ENCODE measurements around the gene AOX1.

The AOX1 gene

DNA sequence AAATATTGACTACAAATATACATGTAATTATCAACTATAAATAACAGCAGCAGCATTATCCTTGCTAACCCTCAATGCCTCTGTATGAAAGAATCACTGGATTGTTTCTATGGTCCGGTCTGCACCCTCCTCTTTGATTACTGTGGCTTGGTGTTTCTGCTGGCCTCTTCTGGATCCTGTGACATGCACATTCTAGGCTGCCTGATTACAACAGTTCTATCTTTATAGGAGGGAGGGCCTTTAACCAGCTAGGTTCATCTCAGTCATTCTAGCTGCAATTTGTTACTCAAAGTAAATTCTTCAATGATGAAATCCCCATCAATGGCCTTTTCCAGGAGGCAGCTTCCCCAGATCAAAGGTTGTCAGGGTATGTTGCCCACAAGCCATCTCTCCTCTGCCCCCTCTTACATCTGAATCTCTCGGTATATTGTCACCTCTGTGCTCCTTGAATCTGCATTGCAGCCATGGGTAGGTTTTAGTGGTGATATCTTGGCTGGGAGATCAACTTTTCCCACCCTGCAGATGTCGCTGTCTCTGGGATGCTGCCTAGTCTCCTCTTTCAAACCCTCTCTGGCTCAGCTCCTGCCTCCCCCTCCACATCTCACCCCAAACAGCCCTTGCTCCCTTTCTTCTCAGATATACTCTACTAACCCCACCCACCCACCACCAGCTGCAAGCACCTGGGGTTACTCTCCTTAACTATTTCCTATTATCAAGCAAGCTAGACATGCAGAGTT is 119.7 kb downstream of the AOX1 start (continued):
- TF ChIP-seq, protein P1, sequence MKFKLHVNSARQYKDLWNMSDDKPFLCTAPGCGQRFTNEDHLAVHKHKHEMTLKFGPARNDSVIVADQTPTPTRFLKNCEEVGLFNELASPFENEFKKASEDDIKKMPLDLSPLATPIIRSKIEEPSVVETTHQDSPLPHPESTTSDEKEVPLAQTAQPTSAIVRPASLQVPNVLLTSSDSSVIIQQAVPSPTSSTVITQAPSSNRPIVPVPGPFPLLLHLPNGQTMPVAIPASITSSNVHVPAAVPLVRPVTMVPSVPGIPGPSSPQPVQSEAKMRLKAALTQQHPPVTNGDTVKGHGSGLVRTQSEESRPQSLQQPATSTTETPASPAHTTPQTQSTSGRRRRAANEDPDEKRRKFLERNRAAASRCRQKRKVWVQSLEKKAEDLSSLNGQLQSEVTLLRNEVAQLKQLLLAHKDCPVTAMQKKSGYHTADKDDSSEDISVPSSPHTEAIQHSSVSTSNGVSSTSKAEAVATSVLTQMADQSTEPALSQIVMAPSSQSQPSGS (tag by site-specific recombination; IDR thresholded peaks at IDR 0.05; ENCODE audit: low read depth) = no peak
- TF ChIP-seq BCL11A (tag by site-specific recombination; IDR thresholded peaks at IDR 0.05; ENCODE audit: low read depth) = no peak
- TF ChIP-seq, protein P2, sequence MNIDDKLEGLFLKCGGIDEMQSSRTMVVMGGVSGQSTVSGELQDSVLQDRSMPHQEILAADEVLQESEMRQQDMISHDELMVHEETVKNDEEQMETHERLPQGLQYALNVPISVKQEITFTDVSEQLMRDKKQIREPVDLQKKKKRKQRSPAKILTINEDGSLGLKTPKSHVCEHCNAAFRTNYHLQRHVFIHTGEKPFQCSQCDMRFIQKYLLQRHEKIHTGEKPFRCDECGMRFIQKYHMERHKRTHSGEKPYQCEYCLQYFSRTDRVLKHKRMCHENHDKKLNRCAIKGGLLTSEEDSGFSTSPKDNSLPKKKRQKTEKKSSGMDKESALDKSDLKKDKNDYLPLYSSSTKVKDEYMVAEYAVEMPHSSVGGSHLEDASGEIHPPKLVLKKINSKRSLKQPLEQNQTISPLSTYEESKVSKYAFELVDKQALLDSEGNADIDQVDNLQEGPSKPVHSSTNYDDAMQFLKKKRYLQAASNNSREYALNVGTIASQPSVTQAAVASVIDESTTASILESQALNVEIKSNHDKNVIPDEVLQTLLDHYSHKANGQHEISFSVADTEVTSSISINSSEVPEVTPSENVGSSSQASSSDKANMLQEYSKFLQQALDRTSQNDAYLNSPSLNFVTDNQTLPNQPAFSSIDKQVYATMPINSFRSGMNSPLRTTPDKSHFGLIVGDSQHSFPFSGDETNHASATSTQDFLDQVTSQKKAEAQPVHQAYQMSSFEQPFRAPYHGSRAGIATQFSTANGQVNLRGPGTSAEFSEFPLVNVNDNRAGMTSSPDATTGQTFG (tag by site-specific recombination; IDR thresholded peaks at IDR 0.05; ENCODE audit: borderline replicate concordance) = no peak
- no peak for TF ChIP-seq ZNF664 (tag by site-specific recombination; IDR thresholded peaks at IDR 0.05)
- TF ChIP-seq, protein P3, sequence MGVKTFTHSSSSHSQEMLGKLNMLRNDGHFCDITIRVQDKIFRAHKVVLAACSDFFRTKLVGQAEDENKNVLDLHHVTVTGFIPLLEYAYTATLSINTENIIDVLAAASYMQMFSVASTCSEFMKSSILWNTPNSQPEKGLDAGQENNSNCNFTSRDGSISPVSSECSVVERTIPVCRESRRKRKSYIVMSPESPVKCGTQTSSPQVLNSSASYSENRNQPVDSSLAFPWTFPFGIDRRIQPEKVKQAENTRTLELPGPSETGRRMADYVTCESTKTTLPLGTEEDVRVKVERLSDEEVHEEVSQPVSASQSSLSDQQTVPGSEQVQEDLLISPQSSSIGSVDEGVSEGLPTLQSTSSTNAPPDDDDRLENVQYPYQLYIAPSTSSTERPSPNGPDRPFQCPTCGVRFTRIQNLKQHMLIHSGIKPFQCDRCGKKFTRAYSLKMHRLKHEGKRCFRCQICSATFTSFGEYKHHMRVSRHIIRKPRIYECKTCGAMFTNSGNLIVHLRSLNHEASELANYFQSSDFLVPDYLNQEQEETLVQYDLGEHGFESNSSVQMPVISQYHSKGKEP (tag by site-specific recombination; IDR thresholded peaks at IDR 0.05) = no peak
- TF ChIP-seq ZNF223 (tag by site-specific recombination; IDR thresholded peaks at IDR 0.05) = no peak
- TF ChIP-seq, protein P4, sequence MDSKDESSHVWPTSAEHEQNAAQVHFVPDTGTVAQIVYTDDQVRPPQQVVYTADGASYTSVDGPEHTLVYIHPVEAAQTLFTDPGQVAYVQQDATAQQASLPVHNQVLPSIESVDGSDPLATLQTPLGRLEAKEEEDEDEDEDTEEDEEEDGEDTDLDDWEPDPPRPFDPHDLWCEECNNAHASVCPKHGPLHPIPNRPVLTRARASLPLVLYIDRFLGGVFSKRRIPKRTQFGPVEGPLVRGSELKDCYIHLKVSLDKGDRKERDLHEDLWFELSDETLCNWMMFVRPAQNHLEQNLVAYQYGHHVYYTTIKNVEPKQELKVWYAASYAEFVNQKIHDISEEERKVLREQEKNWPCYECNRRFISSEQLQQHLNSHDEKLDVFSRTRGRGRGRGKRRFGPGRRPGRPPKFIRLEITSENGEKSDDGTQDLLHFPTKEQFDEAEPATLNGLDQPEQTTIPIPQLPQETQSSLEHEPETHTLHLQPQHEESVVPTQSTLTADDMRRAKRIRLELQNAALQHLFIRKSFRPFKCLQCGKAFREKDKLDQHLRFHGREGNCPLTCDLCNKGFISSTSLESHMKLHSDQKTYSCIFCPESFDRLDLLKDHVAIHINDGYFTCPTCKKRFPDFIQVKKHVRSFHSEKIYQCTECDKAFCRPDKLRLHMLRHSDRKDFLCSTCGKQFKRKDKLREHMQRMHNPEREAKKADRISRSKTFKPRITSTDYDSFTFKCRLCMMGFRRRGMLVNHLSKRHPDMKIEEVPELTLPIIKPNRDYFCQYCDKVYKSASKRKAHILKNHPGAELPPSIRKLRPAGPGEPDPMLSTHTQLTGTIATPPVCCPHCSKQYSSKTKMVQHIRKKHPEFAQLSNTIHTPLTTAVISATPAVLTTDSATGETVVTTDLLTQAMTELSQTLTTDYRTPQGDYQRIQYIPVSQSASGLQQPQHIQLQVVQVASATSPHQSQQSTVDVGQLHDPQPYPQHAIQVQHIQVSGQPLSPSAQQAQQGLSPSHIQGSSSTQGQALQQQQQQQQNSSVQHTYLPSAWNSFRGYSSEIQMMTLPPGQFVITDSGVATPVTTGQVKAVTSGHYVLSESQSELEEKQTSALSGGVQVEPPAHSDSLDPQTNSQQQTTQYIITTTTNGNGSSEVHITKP (tag by site-specific recombination; IDR thresholded peaks at IDR 0.05) = no peak
- no peak for TF ChIP-seq ZNF138 (tag by site-specific recombination; IDR thresholded peaks at IDR 0.05; ENCODE audit: borderline replicate concordance)

DNA sequence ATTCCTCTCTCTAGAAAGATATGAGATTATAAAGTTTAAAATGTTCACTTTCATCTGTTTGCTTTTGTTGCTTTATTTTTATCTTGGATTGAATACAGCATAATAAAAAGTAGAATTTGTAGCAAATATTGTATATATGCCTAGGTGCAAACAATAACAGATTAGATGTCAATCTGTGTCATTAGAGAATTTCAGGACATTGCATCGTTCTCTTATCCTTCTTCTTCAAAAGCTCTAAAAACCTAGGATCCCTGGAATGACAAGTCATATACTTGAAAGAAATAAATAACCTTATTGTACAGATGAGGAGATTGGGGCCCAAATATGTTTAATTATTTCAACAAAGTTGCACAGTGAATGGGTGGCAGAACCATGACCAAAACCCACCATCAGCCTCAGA is 123.1 kb downstream of the AOX1 start:
- ChIA-PET POLR2A (no interaction called here), CTCF (no interaction called here)
- Histone ChIP-seq H3K4me1 (ENCODE audit: control insufficient read depth, insufficient read depth, low read length) (peaks cover 2% of the 10 kb centered on the region; the same call in 1 of the 2 replicates), H3K27ac (ENCODE audit: extremely low read depth, low read depth, low read length) (no peak overlapping the region), H3K36me3 (ENCODE audit: control insufficient read depth in 2 of 2, insufficient read depth in 1 of 2, low read length in 2 of 2) (no peaks in the 10 kb centered on the region), H3K4me3 (ENCODE audit: low read depth, low read length) (no peak overlapping the region), H3K9me3 (ENCODE audit: control insufficient read depth, insufficient read depth, low read depth, low read length) (no peaks in the 10 kb centered on the region)
- no peak for TF ChIP-seq ZNF112 (tag by site-specific recombination; IDR thresholded peaks at IDR 0.05)
- no peak for TF ChIP-seq ZNF155 (tag by site-specific recombination; IDR thresholded peaks at IDR 0.05)
- no peak for TF ChIP-seq YY2 (tag by site-specific recombination; IDR thresholded peaks at IDR 0.05)
- no peak for TF ChIP-seq ZNF670 (tag by site-specific recombination; IDR thresholded peaks at IDR 0.05; ENCODE audit: low read depth)
- TF ChIP-seq ZNF391 (tag by site-specific recombination; IDR thresholded peaks at IDR 0.05; ENCODE audit: borderline replicate concordance, low read depth) = no peak
- TF ChIP-seq, protein P5, sequence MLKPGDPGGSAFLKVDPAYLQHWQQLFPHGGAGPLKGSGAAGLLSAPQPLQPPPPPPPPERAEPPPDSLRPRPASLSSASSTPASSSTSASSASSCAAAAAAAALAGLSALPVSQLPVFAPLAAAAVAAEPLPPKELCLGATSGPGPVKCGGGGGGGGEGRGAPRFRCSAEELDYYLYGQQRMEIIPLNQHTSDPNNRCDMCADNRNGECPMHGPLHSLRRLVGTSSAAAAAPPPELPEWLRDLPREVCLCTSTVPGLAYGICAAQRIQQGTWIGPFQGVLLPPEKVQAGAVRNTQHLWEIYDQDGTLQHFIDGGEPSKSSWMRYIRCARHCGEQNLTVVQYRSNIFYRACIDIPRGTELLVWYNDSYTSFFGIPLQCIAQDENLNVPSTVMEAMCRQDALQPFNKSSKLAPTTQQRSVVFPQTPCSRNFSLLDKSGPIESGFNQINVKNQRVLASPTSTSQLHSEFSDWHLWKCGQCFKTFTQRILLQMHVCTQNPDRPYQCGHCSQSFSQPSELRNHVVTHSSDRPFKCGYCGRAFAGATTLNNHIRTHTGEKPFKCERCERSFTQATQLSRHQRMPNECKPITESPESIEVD (tag by site-specific recombination; IDR thresholded peaks at IDR 0.05) = 0 out of 2 replicates have a peak, but pooled peaks have one; percentile 11
